Measurements from ENCODE around the gene ADARB2.

- no peak for TF ChIP-seq USF2 (IDR thresholded peaks at IDR 0.05; ENCODE audit: borderline replicate concordance, low read depth, low read length)
- TF ChIP-seq EP300 (IDR thresholded peaks at IDR 0.05; ENCODE audit: borderline replicate concordance in 1 of 2, low read depth in 1 of 2, low read length in 1 of 2): no peak
- no peak for TF ChIP-seq SMC3 (IDR thresholded peaks at IDR 0.05; ENCODE audit: low read depth, low read length)
- no peak for TF ChIP-seq CTCF (IDR thresholded peaks at IDR 0.05)
- no peak for TF ChIP-seq MAX (IDR thresholded peaks at IDR 0.05; ENCODE audit: low read depth)
- TF ChIP-seq ZBTB33 (IDR thresholded peaks at IDR 0.05; ENCODE audit: borderline replicate concordance, low read depth): no peak
- TF ChIP-seq RFX5 (IDR thresholded peaks at IDR 0.05; ENCODE audit: low read length): no peak
- no peak for TF ChIP-seq POLR2AphosphoS5 (IDR thresholded peaks at IDR 0.05; ENCODE audit: low read depth, low read length)
- no peak for TF ChIP-seq REST (IDR thresholded peaks at IDR 0.05; ENCODE audit: low read depth, low read length)
- TF ChIP-seq EZH2phosphoT487 (IDR thresholded peaks at IDR 0.05; ENCODE audit: borderline replicate concordance, low read depth): no peak
Measured at GRCh38 chr10:1520909-1521565, 216.3 kb downstream of the ADARB2 start.
